Measurements from ENCODE around the gene TBC1D22B.

TBC1D22B gene

GRCh38 chr6:37308069-37308815 lies 50.7 kb downstream of the TBC1D22B start:
- Histone ChIP-seq H3K9me3 (ENCODE audit: control insufficient read depth, insufficient read depth, low read length) (no peaks in the 10 kb centered on the region), H3K27me3 (ENCODE audit: control insufficient read depth, insufficient read depth, low read length) (no peaks in the 10 kb centered on the region), H3K36me3 (ENCODE audit: control insufficient read depth, insufficient read depth, low read length) (peaks cover 8% of the 10 kb centered on the region), H3K9ac (ENCODE audit: low read depth, low read length) (no peak overlapping the region), H3K4me1 (ENCODE audit: control insufficient read depth, insufficient read depth, low read length) (no peaks in the 10 kb centered on the region), H3K4me3 (ENCODE audit: low read depth, low read length) (no peak overlapping the region)

GRCh38 chr6:37309046-37309445 lies 51.5 kb downstream of the TBC1D22B start:
- no peaks in the 10 kb centered on the region for H3K27me3 ChIP-seq (ENCODE audit: control insufficient read depth, insufficient read depth, low read length)
- no peaks in the 10 kb centered on the region for H3K4me1 ChIP-seq (ENCODE audit: control insufficient read depth, insufficient read depth, low read length)
- peaks cover 10% of the 10 kb centered on the region for H3K36me3 ChIP-seq (ENCODE audit: control insufficient read depth, insufficient read depth, low read length)
- H3K4me3 ChIP-seq (ENCODE audit: low read depth, low read length): no peak overlapping the region
- no peaks in the 10 kb centered on the region for H3K9me3 ChIP-seq (ENCODE audit: control insufficient read depth, insufficient read depth, low read length)
- H3K9ac ChIP-seq (ENCODE audit: low read depth, low read length): no peak overlapping the region

DNA sequence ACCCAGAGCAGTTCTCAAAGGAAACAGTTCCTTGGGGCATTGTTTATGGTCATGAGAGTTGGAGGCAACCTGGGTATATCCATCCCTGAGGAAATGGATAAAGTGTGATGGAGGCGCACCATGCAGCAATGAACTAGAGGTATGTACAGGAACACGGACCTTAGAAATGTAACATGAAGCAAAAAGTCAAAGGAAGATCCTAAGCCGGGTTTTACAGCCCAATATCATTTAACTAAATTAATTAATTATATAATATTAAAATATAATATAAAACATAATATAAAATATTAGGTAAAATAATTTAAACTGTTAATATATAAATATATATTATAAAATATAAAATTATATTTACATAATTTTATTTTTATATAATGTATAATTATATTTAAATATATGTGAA lies 52.1 kb downstream of the TBC1D22B start:
- no peaks in the 10 kb centered on the region for H3K27me3 ChIP-seq (ENCODE audit: control insufficient read depth, insufficient read depth, low read length)
- H3K4me3 ChIP-seq (ENCODE audit: low read depth, low read length): no peak overlapping the region
- H3K9me3 ChIP-seq (ENCODE audit: control insufficient read depth, insufficient read depth, low read length): no peaks in the 10 kb centered on the region
- no peaks in the 10 kb centered on the region for H3K4me1 ChIP-seq (ENCODE audit: control insufficient read depth, insufficient read depth, low read length)
- no peak overlapping the region for H3K9ac ChIP-seq (ENCODE audit: low read depth, low read length)
- peaks cover 14% of the 10 kb centered on the region for H3K36me3 ChIP-seq (ENCODE audit: control insufficient read depth, insufficient read depth, low read length)

DNA sequence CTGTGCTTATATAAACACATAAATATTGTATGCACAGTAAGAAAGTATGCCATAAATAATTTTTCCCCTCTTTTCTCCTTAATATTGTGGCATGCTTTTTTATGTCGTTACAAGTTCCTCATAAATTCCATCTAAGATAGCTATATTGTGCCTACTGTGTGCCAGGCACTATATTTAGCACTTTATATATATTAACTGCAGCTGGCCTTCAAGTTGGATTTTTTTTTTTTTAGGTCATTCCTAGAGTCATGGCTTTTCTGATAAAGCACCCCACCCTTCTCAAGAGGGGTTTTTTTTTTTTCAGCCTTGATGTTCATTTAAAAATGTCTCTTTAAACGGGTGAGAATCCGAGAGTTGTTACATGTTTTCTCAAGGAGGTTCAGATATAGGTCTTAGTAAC lies 53.4 kb downstream of the TBC1D22B start:
- Histone ChIP-seq H3K9me3 (ENCODE audit: control insufficient read depth, insufficient read depth, low read length) (no peaks in the 10 kb centered on the region), H3K4me1 (ENCODE audit: control insufficient read depth, insufficient read depth, low read length) (no peaks in the 10 kb centered on the region), H3K9ac (ENCODE audit: low read depth, low read length) (no peak overlapping the region), H3K4me3 (ENCODE audit: low read depth, low read length) (no peak overlapping the region), H3K27me3 (ENCODE audit: control insufficient read depth, insufficient read depth, low read length) (no peaks in the 10 kb centered on the region), H3K36me3 (ENCODE audit: control insufficient read depth, insufficient read depth, low read length) (peaks cover 20% of the 10 kb centered on the region)

DNA sequence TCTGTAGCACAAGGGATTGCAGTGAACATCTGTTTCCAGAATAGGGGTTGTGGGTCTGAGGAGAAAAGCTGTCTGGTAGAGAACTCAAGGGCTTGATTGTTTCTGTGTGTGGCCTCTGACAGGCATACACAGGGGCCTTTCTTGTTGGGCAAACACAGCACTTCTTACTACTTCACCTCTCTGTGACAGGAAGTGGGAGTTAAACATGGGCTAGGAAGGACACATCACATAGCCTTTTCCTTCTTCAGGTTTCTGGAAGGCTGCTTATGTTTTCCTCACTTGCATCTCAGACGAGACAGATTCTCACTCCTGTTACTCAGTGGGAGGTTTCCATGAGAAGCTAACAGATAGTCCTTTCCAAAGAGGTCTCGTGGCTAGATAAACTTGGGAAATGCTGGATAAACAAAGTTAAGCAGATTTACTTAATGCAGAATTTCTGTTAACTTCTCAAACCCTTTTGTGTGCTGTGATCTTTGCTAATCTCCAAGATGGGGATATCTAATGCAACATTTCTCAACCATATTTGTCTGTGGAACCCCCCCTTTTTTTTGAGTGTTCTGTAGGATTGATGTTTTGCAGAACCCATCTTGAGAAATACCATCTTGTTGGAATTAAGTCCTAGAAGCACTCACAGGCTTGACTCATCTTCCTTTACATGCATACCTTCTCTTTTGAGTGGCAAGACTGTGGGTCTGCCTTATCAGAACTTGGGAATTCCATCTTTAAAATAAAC lies 54.3 kb downstream of the TBC1D22B start:
- Histone ChIP-seq H3K27me3 (ENCODE audit: control insufficient read depth, insufficient read depth, low read length) (no peaks in the 10 kb centered on the region), H3K9ac (ENCODE audit: low read depth, low read length) (no peak overlapping the region), H3K9me3 (ENCODE audit: control insufficient read depth, insufficient read depth, low read length) (no peaks in the 10 kb centered on the region), H3K4me3 (ENCODE audit: low read depth, low read length) (no peak overlapping the region), H3K4me1 (ENCODE audit: control insufficient read depth, insufficient read depth, low read length) (no peaks in the 10 kb centered on the region), H3K36me3 (ENCODE audit: control insufficient read depth, insufficient read depth, low read length) (peaks cover 30% of the 10 kb centered on the region)

GRCh38 chr6:37313723-37314486 lies 56.3 kb downstream of the TBC1D22B start:
- H3K4me3 ChIP-seq (ENCODE audit: low read depth, low read length): no peak overlapping the region
- no peaks in the 10 kb centered on the region for H3K9me3 ChIP-seq (ENCODE audit: control insufficient read depth, insufficient read depth, low read length)
- H3K36me3 ChIP-seq (ENCODE audit: control insufficient read depth, insufficient read depth, low read length): peaks cover 44% of the 10 kb centered on the region
- H3K4me1 ChIP-seq (ENCODE audit: control insufficient read depth, insufficient read depth, low read length): no peaks in the 10 kb centered on the region
- no peaks in the 10 kb centered on the region for H3K27me3 ChIP-seq (ENCODE audit: control insufficient read depth, insufficient read depth, low read length)
- H3K9ac ChIP-seq (ENCODE audit: low read depth, low read length): no peak overlapping the region

- Histone ChIP-seq H3K36me3 (ENCODE audit: control insufficient read depth, insufficient read depth, low read length) (peaks cover 45% of the 10 kb centered on the region), H3K4me1 (ENCODE audit: control insufficient read depth, insufficient read depth, low read length) (no peaks in the 10 kb centered on the region), H3K27me3 (ENCODE audit: control insufficient read depth, insufficient read depth, low read length) (no peaks in the 10 kb centered on the region), H3K9me3 (ENCODE audit: control insufficient read depth, insufficient read depth, low read length) (no peaks in the 10 kb centered on the region), H3K9ac (ENCODE audit: low read depth, low read length) (no peak overlapping the region), H3K4me3 (ENCODE audit: low read depth, low read length) (no peak overlapping the region)
Measured at GRCh38 chr6:37314487-37315156, 57.0 kb downstream of the TBC1D22B start.

DNA sequence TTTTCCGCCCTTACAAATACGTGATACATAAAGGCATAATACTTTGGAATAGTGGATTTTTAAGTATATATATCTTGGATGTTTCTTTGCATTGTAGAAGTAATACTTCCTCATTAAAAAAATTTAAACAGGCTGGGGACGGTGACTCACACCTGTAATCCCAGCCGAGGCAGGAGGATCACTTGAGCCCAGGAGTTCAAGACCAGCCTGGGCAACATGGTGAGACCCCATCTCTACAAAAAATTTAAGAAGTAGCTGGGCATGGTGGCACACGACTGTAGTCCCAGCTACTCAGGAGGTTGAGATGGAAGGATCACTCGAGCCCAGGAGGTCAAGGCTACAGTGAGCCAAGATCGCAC lies 57.6 kb downstream of the TBC1D22B start:
- H3K27me3 ChIP-seq (ENCODE audit: control insufficient read depth, insufficient read depth, low read length): no peaks in the 10 kb centered on the region
- H3K9me3 ChIP-seq (ENCODE audit: control insufficient read depth, insufficient read depth, low read length): no peaks in the 10 kb centered on the region
- peaks cover 50% of the 10 kb centered on the region for H3K36me3 ChIP-seq (ENCODE audit: control insufficient read depth, insufficient read depth, low read length)
- no peak overlapping the region for H3K9ac ChIP-seq (ENCODE audit: low read depth, low read length)
- H3K4me3 ChIP-seq (ENCODE audit: low read depth, low read length): no peak overlapping the region
- no peaks in the 10 kb centered on the region for H3K4me1 ChIP-seq (ENCODE audit: control insufficient read depth, insufficient read depth, low read length)

DNA sequence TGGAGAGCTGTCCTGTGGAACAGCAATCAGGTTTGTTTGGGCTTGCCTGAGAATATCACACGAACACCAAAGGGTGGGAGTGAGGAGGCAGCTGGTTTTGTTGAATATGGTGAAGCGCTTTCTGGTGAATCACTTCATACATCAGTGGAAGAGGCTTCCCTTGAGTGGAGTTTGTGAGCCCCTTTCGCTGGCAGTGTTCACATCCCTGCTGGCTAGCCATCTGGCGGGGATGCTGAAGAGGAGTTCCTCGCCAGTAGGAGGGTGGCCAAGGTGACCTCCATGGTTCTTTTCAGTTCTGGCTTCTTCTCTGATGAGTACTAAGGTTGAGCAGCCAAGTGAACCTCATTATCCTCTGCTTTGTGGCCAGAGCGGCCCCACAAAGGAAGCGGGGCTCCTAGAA lies 58.5 kb downstream of the TBC1D22B start:
- no peak overlapping the region for H3K4me3 ChIP-seq (ENCODE audit: low read depth, low read length)
- H3K9me3 ChIP-seq (ENCODE audit: control insufficient read depth, insufficient read depth, low read length): no peaks in the 10 kb centered on the region
- no peaks in the 10 kb centered on the region for H3K27me3 ChIP-seq (ENCODE audit: control insufficient read depth, insufficient read depth, low read length)
- H3K9ac ChIP-seq (ENCODE audit: low read depth, low read length): no peak overlapping the region
- H3K4me1 ChIP-seq (ENCODE audit: control insufficient read depth, insufficient read depth, low read length): no peaks in the 10 kb centered on the region
- H3K36me3 ChIP-seq (ENCODE audit: control insufficient read depth, insufficient read depth, low read length): peaks cover 50% of the 10 kb centered on the region

DNA sequence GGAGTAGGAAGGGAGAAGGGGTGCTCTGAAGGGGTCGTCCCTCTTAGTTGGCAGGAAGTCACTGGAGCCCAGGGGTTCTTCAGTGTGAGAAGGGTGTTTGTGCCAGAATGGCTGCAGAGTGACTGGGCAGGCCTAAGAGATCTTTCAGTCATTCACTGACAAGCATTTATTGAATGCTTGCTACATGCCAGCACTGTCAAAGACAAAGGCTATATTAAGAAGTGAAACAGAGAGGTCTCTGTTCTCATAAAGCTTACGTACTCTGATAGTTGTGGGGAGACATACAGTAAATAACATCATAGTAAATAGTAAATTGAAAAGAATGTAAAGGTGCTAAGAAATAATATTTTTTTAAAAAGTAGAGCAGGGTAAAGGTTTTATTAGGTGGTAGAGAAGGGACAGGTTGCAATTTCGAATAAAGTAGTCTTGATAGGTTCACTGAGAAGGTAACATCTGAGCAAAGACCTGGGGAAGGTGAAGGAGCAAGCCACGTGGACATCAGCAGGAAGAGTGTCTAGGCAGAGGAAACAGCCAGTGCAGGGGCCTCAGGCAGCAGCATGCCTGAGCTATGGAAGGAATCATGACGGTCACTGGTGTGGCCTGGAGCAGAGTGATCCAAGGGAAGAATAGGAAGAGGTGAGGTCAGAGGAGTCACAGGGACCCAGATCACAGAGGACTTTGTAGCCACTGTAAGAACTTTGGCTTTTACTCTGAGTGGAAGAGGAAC lies 59.9 kb downstream of the TBC1D22B start:
- H3K36me3 ChIP-seq (ENCODE audit: control insufficient read depth, insufficient read depth, low read length): peaks cover 57% of the 10 kb centered on the region

GRCh38 chr6:37319156-37319555 lies 61.6 kb downstream of the TBC1D22B start:
- no peaks in the 10 kb centered on the region for H3K27me3 ChIP-seq (ENCODE audit: control insufficient read depth, insufficient read depth, low read length)
- no peaks in the 10 kb centered on the region for H3K9me3 ChIP-seq (ENCODE audit: control insufficient read depth, insufficient read depth, low read length)
- H3K4me1 ChIP-seq (ENCODE audit: control insufficient read depth, insufficient read depth, low read length): no peaks in the 10 kb centered on the region
- H3K9ac ChIP-seq (ENCODE audit: low read depth, low read length): no peak overlapping the region
- H3K36me3 ChIP-seq (ENCODE audit: control insufficient read depth, insufficient read depth, low read length): peaks cover 47% of the 10 kb centered on the region
- no peak overlapping the region for H3K4me3 ChIP-seq (ENCODE audit: low read depth, low read length)

More for the DNA sequence above, 59.9 kb downstream of the TBC1D22B start:
- no peaks in the 10 kb centered on the region for H3K27me3 ChIP-seq (ENCODE audit: control insufficient read depth, insufficient read depth, low read length)
- no peaks in the 10 kb centered on the region for H3K4me1 ChIP-seq (ENCODE audit: control insufficient read depth, insufficient read depth, low read length)
- no peak overlapping the region for H3K9ac ChIP-seq (ENCODE audit: low read depth, low read length)
- no peak overlapping the region for H3K4me3 ChIP-seq (ENCODE audit: low read depth, low read length)
- no peaks in the 10 kb centered on the region for H3K9me3 ChIP-seq (ENCODE audit: control insufficient read depth, insufficient read depth, low read length)
